Ovary (tissue), 9 donors: Measurements from ENCODE around the gene KDM6A. TPM values are rescaled to one million over a fixed set of nuclear protein-coding genes. Genes with fewer than 3 reads are reported as not detected.

Source experiments
- DNase-seq, 5 donors: peaks; one replicate each; pipeline ENCODE4 v3.0.0-alpha.2; 2019 to 2020
- H3K27ac ChIP-seq, 2 donors: fragments of 200-600 bp; one replicate each; pipeline versions ENCODE4 v1.5.1 to v1.8.0; 2019 to 2022
- H3K27me3 ChIP-seq: fragments of 200-600 bp; one replicate; pipeline ENCODE4 v1.8.0; 2022
- H3K36me3 ChIP-seq: fragments of 200-600 bp; sonication (generic); one replicate; pipeline ENCODE4 v1.5.1; 2019
- H3K4me1 ChIP-seq: one replicate; pipeline ENCODE4 v1.8.1; 2013; ENCODE audit warnings: mild to moderate bottlenecking, moderate library complexity; ENCODE audit not compliant: insufficient read depth
- H3K4me3 ChIP-seq: fragments of 200-600 bp; sonication (generic); one replicate; pipeline ENCODE4 v1.5.1; 2017
- H3K9me3 ChIP-seq, 2 donors: fragments of 200-600 bp in 1 of 2; sonication (generic) in 1 of 2; one replicate each; pipeline versions ENCODE4 v1.5.1 to v1.8.1; 2013 to 2019; ENCODE audit warnings: mild to moderate bottlenecking in 1 of 2, moderate library complexity in 1 of 2
- EP300 ChIP-seq: sonication (generic); formaldehyde crosslinking; IDR thresholded peaks from one replicate; pipeline ENCODE4 v1.6.1; 2017; ENCODE audit warnings: antibody characterized with exemption
- POLR2A ChIP-seq: fragments of 450-650 bp; IDR thresholded peaks from one replicate; pipeline ENCODE4 v1.6.1; 2017; ENCODE audit warnings: antibody characterized with exemption, mild to moderate bottlenecking, moderate library complexity
- WGBS, 3 donors: extraction: QIAGEN DNeasy Blood & Tissue Kit in 1 of 3; methylation state at CpG; one replicate each; pipeline versions ENCODE4 v1.1.5 to v1.1.7; 2013 to 2017; 5-methylcytosine and 5-hydroxymethylcytosine counted together
- intact Hi-C, 4 donors: fragments of 100-400 bp; cut with DNase I; formaldehyde crosslinking; loops; one replicate each; pipeline versions ENCODE4 v1.11.0 to v1.15.1; 2022 to 2023
- polyA plus RNA-seq, 2 donors: library from polyadenylated mRNA; stranded (reverse); fragments of 200-250 nt in 1 of 2; fragments of 350-450 nt in 1 of 2; fragmentation: Illumina TruSeq in 1 of 2; extraction: RNeasy Lipid Tissue Mini Kit (QIAGEN cat#74804) in 1 of 2; gene quantifications; one replicate each; pipeline ENCODE4 v1.2.3, GENCODE V29; 2013 to 2014
- total RNA-seq, 7 donors: library from RNA; depleted of rRNA in 2 of 7; stranded (reverse); fragments of >200 nt in 2 of 7; fragmentation: NEBNext Ultra II Directional in 3 of 7; extraction: Animal tissue kit (Norgen Biotek cat#: 25700) in 3 of 7; gene quantifications; one replicate each; pipeline versions ENCODE4 v1.1.0 to v1.2.4, GENCODE V29; 2016 to 2023
- TF ChIP-seq, protein P1 (sequence below), 3 donors: fragments of 450-650 bp in 2 of 3; fragments of 200-600 bp in 1 of 3; IDR thresholded peaks; one replicate each; pipeline versions ENCODE4 v1.5.1 to v1.8.0; 2016 to 2022; ENCODE audit warnings: antibody characterized with exemption in 3 of 3, mild to moderate bottlenecking in 1 of 3
- donor health status: DM: no; HTN: no; CAD: no; lungs with moderate emphysema.
- donor health status: DM: no; HTN: no; CAD: no.
- donor health status: Bipolar disorder and iron deficiency.
- donor health status: DM: yes; HTN: yes; CAD: no.
- donor health status: DM: no; HTN: no; CAD: no.
- donor health status: DM: yes; HTN: yes; CAD: no.

Gene KDM6A
- total and polyA plus RNA-seq, 9 donors: 19.8 to 56.2 (median 42.1) TPM

DNA sequence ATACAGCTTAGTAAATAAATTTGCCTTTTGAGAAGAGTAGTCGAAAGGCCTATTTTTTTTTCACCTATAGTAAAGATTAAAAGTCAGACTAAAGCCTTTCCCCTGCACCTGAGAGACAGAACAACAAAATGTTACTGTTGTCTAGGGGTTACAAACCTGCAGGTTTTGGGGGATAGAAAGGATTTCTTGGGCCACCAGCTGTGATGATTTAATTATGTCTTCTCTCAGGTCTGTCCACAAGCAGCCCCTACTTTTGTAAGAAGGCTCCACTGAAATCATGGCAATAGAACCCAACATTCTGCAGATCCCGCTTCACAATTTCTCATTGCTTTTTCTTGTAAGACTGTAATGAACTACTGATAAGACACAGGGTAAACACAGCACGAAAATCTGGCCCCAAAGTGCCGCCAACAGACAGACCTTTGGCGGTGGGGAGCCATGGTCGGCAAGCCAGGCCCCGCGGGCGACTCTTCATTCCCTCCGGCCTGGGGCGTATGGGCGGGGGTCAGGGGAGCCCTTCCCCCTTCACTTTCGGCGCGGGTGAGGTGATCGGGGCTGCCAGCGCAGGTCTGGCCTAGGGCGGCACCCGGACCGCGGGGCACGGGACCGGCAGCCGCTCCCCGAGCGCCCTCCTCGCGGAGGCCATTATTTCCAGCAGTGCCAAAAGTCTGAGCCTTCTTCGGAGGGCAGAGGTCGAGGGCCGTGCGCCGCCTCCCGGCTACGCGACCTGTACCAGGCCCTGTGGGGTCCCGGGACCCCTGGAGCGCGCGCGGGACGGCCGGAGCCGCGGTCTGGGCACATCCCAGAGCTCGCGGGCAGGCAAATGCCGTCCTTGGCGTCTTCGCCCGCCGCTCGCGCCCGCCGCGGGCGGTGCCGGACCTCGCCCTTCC, 812 bp upstream of the KDM6A start:
- H3K4me1 ChIP-seq: no peaks in the 10 kb centered on the region
- peak overlapping the region; percentile 78 for H3K4me3 ChIP-seq
- WGBS, 3 donors: 1 to 2% (median 1%) methylated on average over 35 to 60 of the region's 60 CpGs
- intact Hi-C loops: loop anchor here in 1 of 4 donors (5.0 kb wide), 1 partner anchor 330 kb away; the partner anchor contains the start of gene FUNDC1
- TF ChIP-seq, protein P1, sequence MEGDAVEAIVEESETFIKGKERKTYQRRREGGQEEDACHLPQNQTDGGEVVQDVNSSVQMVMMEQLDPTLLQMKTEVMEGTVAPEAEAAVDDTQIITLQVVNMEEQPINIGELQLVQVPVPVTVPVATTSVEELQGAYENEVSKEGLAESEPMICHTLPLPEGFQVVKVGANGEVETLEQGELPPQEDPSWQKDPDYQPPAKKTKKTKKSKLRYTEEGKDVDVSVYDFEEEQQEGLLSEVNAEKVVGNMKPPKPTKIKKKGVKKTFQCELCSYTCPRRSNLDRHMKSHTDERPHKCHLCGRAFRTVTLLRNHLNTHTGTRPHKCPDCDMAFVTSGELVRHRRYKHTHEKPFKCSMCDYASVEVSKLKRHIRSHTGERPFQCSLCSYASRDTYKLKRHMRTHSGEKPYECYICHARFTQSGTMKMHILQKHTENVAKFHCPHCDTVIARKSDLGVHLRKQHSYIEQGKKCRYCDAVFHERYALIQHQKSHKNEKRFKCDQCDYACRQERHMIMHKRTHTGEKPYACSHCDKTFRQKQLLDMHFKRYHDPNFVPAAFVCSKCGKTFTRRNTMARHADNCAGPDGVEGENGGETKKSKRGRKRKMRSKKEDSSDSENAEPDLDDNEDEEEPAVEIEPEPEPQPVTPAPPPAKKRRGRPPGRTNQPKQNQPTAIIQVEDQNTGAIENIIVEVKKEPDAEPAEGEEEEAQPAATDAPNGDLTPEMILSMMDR (IDR thresholded peaks at IDR 0.05): no peak
- TF ChIP-seq POLR2A (no peak), EP300 (no peak)
- no peaks in the 10 kb centered on the region for H3K27me3 ChIP-seq
- no peaks in the 10 kb centered on the region for H3K36me3 ChIP-seq
- H3K27ac ChIP-seq: peak overlapping the region; percentile 93 to 99
- H3K9me3 ChIP-seq: no peaks in the 10 kb centered on the region
- peak in 2 of 5 donors; percentile 57 to 58 for DNase-seq

DNA sequence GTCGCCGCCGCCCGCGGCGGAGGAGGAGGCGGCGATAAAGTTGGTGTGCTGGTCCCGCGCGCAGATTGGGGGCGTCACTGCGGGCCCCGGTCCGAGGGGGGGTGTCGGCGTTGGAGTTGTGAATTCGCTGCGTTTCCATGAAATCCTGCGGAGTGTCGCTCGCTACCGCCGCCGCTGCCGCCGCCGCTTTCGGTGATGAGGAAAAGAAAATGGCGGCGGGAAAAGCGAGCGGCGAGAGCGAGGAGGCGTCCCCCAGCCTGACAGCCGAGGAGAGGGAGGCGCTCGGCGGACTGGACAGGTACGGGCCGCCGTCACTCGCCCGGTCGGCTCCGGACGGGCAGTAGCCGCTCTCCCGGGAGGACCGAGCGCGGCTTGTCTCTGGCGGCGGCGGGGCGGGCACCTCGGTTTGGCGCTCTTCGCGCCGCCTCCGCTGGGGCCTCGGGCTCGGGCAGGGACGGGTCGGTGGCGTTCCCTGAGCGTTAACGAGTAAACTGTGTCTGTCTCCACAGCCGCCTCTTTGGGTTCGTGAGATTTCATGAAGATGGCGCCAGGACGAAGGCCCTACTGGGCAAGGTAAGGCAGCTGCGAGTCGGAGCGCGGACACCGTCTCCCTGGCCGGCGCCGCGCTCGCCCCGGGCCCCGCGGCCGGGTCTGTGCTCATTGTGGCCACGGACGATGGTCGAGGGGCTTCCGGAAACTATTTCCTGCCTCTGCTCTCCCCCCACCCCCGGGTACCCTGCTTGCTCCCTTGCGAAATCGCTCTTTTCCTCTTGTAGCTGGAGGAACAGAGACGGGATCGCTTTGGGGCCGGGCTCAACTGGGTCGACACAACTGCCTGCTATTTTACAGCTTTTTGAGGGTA, 658 bp downstream of the KDM6A start:
- WGBS, 3 donors: 0 to 1% (median 0%) methylated on average over 75 to 99 of the region's 99 CpGs
- no peaks in the 10 kb centered on the region for H3K27me3 ChIP-seq
- H3K36me3 ChIP-seq: no peaks in the 10 kb centered on the region
- peak overlapping the region; percentile 98 to 99 for H3K27ac ChIP-seq
- peaks cover under 1% of the 10 kb centered on the region for H3K4me1 ChIP-seq
- DNase-seq: peak; percentile 56 to 80 (median 69)
- H3K9me3 ChIP-seq: no peaks in the 10 kb centered on the region
- TF ChIP-seq, protein P1 (IDR thresholded peaks at IDR 0.05): no peak
- TF ChIP-seq POLR2A (peak; percentile 19), EP300 (no peak)
- H3K4me3 ChIP-seq: peak overlapping the region; percentile 78
- intact Hi-C loops: loop anchor here in 1 of 4 donors (5.0 kb wide), 1 partner anchor 331 kb away; the partner anchor contains the start of gene FUNDC1

DNA sequence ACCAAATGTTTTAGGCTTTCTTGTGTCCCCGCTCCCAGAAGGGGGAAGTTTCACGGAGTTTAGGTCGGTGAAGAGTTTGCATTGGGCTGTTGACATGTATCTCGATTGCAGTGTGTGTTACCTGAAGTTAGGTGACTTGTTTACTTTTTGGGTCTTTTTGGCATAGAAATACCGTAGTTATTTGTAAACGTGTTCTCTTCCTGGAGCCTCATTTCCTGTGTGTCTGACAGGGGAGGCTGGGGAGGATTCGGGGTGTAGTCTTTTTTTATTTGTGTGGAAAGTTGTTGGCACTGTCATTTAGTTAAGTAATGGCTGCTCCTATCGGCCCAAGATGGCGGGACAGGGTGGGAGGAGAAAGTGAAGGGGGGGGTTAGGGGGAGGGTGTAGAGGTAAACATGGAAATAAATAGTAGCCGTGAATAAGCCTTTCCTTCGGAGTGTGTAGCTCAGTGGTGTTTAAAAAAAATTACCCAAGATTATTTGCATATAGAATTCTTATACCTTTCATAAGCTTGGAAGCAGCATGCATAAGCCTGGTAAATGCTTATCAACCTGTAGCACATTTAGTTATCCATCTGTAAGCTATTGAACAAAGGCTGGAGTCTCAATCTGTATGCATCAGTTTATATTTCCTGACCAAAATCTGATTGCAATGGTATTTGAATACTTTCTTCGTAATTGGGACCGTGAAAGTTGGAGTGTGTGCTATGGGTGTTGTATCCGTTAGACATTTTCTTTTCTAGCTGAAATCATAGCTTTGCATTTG, 1.6 kb downstream of the KDM6A start:
- 1% methylated on average over 14 of the region's 14 CpGs for WGBS, 3 donors
- Histone ChIP-seq H3K27me3 (no peaks in the 10 kb centered on the region), H3K4me1 (peaks cover 3% of the 10 kb centered on the region), H3K4me3 (peak overlapping the region; percentile 78), H3K9me3 (no peaks in the 10 kb centered on the region), H3K27ac (peak overlapping the region; percentile 98 to 99), H3K36me3 (no peaks in the 10 kb centered on the region)
- TF ChIP-seq, protein P1 (IDR thresholded peaks at IDR 0.05): peak in 1 of 3 donors; percentile 5
- TF ChIP-seq EP300: no peak
- intact Hi-C loops: loop anchor here in 1 of 4 donors (5.0 kb wide), 1 partner anchor 332 kb away; the partner anchor contains the start of gene FUNDC1
- DNase-seq: peak in 3 of 5 donors; percentile 27 to 42 (median 39)

DNA sequence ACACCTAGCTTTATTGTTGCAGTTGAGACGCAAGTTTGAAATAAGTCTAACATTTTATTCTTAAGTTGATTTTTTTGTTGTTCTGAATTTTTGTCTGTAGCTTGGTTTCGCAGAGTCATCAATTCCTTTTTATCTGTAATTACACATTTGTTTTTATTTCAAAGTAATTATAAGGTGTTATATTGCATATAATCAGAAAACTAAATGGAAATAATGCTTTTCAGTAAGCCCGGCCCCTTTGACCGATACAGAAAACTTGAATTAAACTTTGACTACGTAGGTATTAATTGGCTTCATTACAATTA, 2.1 kb downstream of the KDM6A start:
- H3K27me3 ChIP-seq: no peaks in the 10 kb centered on the region
- WGBS, 3 donors: 11 to 18% (median 16%) methylated on average over 5 of the region's 5 CpGs
- TF ChIP-seq POLR2A (no peak), EP300 (no peak)
- TF ChIP-seq, protein P1 (IDR thresholded peaks at IDR 0.05): no peak
- H3K4me3 ChIP-seq: peak overlapping the region; percentile 78
- peaks cover 3% of the 10 kb centered on the region for H3K4me1 ChIP-seq
- intact Hi-C loops: no loop called here
- H3K36me3 ChIP-seq: no peaks in the 10 kb centered on the region
- DNase-seq: no peak
- H3K9me3 ChIP-seq: no peaks in the 10 kb centered on the region
- H3K27ac ChIP-seq: peak overlapping the region in 1 of 2 donors; percentile 99
